Inflammatory macrophage (primary cell): ENCODE measurements around the gene UBL3.

ENCODE experiments used
- DNase-seq, 2 donors: peaks; one replicate each; pipeline ENCODE4 v3.0.0-alpha.2; 2020 to 2022
- total RNA-seq, 18 experiments: gene quantifications; one replicate each; lab custom pipeline; 2026; ENCODE audit warnings: mixed read lengths in 6 of 18, inconsistent platforms in 2 of 18; lab: John Stamatoyannopoulos, UW

Gene UBL3, protein sequence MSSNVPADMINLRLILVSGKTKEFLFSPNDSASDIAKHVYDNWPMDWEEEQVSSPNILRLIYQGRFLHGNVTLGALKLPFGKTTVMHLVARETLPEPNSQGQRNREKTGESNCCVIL
- total RNA-seq = 77.7 to 166 (median 126) reads per million in 18 experiments

DNA sequence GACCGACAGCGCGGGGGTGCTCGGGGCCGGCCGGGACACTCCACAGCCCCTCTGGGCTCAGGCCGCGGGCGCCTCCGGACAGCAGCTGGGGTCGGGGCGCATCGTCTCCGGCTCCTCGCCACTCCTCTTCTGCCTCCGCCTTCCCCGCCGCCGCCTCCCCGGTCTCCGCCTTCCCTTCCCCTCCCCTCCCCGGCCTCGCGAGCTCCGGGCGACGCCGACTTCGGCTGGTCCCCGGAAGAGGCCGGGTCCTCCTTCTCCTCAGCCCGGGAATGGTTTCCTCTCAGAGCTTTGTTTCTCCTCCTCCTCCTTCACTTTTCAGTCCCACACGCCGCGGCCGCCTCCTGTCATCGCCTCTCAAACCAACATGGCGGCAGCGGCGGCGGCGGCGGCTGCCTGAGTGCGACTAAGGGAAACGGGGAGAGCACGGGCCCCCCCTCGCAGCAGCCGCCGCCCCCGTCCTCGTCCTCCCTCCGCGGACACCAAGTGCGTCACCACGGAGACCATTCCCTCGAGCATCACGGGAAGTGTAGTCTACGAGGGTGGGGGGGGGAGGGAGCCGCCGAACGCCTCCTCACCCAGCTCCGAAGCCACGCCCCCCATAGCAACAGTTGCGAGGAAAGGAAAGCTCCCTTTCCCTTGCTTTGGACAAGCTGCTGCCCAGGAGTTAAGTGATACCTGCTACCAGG lies at the start of gene UBL3:
TSS of gene UBL3 (minus strand) at position 405 of the 686 bp plus-strand sequence. CDS start 1,079 bp downstream, outside the sequence.
- DNase-seq = peak; percentile 94 to 96

DNA sequence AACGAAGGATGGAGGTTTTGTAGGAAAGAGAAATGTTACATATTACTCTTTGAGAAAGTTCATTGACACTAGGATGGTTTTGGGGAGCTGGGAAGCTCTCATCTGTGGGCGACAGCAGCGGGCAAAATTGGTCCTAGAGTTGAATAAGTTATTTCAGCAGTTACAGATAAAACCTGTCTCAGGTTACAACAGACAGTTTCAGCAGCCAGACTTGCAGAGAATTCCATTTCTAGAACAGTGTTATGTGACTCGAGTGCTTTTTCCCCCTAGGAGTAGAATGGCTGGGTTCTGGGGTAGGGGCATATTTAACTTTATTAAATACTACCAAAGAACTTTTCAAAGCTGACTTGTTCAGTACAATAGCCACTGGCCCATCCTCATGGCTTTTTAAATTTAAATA lies 46.7 kb upstream of the UBL3 start:
- DNase-seq = no peak

DNA sequence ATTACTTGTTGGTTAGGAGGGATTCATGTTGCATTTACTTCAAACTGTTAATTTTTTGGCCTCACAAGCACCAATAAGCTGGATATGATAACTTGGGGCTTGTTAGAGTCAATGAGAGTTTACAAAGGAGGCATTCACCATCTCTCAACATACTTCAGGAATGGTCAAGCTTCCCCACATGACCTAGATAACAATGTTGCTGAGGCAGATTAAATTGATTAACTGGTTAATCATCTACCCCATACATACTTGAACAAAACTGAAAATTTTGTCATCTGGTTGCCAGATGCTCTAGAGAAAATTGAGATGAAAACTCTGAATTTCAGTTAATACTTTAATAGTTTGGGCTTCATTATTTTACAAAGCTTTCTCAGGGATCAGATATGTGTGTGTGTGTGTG lies 43.0 kb upstream of the UBL3 start:
- DNase-seq = no peak

DNA sequence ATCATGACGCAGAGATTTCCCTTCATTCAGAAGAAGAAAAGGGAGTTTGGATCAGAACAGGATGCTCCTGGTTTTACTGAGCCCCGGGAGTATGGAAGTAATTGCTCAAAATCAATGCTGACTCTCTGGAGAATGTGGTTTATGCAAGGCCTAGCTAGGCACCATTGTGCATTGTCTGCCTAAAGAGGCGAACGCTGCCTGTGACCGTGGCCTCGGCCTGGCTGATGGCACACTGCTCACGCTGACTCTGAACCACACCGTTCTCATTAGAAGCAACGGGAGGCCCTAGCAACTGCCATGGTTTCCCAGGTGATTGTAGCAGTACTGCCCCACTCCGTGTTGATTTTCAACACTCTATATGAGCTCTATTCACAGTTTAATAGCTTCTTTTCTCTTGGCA lies 41.7 kb upstream of the UBL3 start:
- no peak for DNase-seq

DNA sequence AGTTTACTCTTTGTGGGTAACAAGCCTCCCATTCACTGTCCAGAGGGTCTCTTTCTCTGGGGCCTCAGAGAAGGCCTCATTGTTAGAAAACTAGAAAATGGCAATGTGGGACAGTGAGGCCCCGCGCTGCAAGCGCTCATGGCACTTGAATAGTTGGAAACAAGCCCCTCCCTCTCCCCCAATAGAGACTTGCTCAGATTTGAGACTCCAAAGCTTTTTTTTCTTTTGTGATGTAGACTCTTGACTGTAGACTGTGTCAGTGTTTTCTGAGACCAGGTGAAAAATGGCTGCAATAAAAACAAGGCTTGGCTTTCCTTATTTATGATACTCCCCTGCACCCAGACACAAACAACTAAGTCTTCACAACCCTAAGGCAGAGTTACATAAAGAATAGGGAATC lies 38.7 kb upstream of the UBL3 start:
- no peak for DNase-seq

DNA sequence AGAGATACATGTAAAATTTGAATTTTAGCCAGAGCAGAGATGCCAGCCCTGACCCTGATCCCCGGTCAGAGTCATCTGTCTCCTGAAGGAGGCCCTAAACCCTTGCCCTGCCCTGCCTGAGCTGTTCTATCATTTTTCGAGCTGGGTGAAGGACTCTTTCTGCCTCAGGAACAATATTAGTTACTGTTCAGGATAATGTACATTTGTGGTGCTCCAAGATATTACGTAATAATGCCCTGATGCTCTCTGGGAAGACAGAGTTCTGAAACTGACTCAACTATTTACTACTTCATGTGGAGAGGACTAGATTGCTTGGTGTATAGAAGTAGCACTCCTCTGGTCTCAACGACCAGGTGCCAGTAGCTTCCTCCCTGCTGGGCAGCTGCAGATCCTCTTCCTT lies 37.9 kb upstream of the UBL3 start:
- no peak for DNase-seq

DNA sequence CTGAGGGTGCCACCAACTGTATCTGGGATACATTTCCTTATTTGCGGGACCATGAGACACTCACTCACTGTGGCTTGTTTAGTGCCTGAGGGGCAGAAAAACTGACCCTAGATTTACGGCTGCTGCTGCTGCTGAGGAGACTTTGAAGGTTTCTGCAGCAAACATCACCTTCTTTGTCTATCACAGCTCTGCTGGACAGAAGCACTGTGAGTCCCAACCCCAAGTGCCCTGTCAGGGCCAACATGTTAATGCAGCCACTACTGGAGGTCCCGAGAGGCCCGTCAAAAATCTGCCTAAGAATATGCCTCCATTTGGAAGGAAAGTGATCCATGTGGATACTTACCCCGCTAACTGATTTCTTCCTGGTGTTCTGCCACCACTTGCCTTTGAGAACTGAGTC lies 37.3 kb upstream of the UBL3 start:
- no peak for DNase-seq

DNA sequence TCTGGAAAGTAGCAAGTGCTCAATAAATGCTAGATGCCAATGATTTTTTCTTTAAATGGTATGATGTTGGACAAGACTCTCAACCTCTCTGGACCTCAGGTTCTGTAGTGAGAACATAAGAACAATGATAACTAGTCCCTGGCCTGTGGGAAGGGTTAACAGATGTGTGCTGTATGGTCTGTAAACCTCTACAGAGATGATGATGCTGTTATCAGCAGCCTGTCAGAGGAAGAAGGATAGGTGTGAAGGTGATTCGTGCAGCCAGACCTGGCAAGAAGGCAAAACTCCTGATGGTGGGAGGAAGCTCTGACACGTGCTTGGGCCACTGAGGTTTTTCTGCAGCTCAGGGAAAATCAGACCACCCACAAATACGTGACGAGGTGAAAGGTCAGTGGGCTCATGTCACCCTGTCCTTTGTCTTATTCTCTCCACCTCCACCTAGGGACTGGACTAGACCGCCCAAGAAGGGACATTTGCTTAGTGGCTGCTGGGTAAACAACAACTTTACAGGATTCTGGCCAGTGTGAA lies 36.7 kb upstream of the UBL3 start:
- DNase-seq = no peak

DNA sequence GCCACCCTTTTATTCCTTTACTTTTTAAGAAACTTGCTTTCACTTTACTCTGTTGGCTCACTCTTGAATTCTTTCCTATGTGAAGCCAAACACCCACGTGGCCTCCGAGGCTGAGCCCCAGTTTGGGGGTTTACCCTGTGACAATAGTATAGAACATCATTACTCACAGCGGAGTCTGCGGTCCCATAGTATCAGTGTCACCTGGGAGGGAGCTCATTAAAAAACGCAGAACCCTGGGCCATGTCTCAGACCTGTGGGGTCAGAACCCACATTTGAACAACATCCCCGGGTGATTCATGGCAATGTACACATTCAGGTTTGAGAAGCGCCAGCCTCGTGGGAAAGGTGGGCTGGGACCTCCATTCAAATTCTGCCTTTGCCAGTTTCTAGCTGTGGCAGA lies 36.0 kb upstream of the UBL3 start:
- DNase-seq = no peak

DNA sequence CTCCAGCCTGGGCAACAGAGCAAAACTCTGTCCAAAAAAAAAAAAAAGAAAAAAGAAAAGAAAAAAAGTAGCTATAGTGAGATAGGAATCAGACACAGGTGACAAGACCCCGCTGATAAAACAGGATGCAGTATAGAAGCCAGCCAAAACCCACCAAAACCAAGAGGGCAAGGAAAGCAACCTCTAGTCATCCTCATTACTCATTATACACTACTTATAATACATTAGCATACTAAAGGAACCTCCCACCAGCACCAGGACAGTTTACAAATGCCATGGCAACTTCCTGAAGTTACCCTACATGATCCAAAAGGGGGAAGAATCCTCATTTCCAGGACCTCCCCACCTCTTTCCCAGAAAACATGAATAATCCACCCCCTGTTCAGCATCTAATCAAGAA lies 35.6 kb upstream of the UBL3 start:
- no peak for DNase-seq

DNA sequence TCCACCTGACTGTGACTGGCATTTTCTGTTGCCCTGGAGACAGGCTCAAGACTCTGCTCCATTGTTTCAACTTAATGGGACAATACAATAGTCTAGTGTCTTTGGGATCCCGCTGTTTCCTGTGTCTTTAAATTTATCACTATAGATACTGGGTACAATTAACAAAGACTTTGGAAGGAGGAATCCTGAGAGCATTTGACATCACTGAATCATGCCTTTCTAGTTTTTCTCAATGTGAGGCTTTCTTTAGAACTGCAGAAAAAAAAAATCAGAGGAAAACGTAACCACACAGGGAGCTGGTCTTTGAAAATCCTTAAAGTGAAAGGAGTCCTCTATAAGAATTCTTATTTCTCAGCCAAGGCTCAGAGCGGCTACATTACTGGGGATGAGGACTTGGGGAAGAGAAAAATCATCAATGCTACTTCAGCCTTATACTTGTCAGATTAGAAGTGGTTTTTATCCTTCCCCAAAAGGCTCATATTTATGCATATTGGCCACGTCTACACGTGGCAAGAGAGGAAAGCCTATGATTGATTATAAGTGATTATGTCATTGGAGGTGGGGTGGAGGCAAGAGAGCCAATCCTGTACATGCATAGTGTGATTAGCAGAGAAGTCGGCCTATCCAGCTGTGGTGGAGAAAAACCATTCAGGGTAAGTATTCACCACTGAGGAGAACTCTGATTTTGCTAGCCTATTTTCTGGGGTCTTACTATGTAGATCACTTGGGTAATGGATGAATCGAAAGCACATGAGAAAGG lies 34.4 kb upstream of the UBL3 start:
- no peak for DNase-seq

DNA sequence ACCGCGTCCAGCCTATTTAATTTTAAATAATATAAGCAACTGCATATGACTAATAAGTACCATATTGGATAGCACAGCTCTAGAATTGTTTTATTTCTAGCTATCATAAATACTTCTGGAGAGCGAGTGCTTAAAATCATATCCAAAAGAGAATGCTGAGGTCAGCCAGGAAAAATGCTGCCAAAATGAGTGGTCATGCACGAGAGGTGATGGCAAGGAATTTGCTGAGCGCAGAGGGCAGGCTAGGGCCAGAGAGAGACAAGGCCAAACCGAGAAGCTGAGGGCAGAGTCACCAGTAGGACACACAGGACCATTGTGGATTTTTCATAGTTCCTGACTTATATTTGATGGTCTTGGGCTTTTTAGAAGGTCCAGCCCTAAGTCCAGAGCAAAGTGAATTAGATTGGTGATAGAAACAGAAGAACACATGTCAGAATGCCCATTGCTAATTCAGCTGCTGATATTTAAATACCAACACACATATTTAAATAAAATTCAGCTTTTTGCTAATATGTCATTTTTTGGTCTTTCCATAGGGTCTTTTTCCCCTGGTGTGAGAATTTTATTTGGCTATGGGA lies 33.6 kb upstream of the UBL3 start:
- no peak for DNase-seq

DNA sequence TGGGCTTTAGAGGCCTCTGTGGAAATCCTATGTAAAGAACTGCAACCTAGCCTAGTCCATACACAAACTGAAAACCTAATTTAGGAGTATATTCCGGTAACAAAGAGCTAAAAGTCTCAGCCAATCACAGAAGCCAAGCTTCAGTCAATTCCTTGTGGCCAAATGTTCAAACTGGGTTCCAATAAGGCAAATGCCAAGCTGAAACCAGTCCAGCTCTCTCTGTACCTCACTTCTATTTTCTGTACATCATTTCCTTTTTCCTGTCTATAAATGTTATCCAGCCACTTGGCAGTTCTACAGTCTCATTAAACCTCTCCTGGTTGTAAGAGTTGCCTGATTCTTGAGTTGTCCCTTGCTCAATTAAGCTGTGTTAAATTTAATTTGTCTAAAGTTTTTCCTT lies 31.7 kb upstream of the UBL3 start:
- no peak for DNase-seq

DNA sequence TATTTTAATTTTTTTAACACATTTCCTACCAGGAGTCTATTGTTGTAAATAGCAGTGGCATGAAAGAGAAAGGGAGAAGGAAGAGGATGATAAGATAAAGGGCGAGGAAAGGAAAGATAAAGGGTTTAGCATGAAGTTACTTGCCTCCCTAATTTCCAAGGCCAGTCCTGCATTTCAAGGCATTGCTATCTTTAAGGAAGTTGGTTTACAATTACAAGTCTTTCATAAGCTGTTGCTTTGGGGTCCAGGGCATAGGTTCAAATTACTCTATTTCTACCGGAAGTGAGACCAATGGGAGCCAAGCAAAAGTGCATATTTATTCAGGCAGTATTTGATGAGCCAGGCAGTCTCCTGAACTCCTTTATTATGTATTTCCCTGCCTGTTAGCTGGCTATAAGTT lies 27.7 kb upstream of the UBL3 start:
- no peak for DNase-seq

DNA sequence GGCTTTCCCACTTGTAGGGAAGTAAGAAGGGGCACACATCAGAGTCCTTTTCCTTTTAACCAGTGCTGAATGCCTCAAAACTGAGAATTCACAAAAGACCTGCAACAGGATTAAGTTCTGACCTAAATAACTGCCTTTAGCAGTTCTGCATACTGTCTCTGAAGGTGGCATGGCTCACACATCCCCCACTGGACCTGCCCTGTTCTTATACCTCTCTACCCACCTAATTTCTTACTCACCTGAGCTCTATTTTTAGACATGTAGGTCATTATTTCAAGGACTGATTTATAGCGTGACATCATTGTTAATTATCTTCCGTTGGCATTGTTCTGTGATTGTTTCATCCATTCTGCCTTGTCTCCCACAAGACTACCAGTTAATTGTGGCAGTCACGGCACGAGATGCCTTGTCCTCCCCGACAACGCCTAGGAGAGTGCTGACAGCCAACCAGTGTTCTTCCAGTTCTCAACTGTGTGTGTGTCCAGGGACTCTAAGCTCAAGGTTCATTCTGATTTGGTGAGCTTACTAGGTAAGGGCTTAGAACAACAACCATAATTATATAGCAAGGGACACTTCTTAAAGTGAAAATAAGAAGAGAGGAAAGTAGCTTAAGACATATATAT lies 27.1 kb upstream of the UBL3 start:
- no peak for DNase-seq

DNA sequence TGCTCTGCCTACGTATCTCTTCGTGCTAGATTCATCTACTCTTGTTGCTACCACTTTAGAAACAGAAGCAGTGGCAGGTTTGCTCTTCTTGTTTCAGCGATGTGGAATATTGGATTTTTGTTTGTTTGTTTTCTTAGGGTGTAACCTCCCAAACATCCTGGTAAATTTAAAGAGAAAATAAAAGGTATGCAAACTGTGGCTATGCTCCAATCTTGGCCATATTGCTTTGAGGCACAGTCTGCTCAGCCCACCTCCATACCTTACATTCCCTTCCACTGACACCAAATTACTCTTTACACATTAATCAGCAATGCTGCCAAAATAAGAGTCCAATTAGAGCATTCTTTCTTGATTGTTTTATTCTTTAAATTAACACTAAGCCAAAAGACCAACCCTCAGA lies 25.2 kb upstream of the UBL3 start:
- no peak for DNase-seq

DNA sequence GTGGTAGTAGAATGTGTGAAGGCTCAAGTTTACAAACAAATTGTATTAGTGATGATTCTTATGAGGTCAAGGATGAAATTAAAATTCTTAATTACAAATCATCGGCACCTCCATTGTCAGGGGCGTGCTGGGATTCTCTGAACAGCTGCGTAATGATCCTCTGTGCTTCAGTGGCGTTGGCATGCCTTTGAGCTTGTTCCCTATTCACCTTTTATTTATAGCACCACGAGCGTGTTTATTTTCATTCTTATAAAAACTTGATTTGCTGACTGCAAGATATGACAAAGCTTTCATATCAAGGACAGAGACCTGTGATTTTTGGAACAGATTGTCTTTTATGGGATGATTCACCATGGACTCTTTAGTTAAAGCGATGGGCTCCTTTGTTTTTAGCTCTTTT lies 18.2 kb upstream of the UBL3 start:
- DNase-seq = no peak

DNA sequence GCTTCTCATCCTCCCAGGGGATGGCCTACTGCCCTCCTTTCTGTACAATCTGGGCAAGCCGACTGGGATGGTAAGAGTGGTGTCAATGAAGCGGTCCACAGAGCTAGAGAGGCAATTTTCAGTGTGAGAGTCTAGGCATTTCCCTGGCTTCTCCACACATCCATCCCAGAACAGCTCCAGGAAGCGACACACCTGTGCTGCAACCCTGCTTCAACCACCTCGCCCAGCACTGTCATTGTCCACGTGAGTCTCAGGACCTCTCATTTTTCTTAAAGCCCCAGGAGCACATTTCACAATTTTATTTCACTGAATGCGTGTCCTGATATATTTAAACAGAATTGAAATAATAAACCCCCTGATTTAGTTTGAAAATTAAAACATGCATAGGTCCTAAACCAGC lies 15.5 kb upstream of the UBL3 start:
- no peak for DNase-seq

DNA sequence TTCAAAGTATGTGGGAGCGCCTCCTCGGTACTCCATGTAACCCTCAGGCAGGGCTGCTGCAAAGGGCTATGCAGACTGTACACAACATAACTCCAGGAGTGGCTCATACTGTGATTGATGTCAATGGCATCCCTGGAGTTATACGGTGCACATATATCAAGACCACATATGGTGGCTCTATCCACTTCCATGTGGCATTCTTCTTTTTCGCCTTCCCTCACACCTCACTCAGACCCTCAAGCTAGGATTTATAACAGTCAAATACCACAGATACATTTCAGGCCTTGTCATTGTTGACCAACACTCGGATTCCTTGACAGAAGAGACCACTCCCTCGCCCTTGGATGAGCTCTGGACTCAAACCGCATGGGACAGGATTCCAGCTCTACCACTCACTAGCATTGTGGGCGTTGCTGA lies 11.3 kb upstream of the UBL3 start:
- DNase-seq = no peak

DNA sequence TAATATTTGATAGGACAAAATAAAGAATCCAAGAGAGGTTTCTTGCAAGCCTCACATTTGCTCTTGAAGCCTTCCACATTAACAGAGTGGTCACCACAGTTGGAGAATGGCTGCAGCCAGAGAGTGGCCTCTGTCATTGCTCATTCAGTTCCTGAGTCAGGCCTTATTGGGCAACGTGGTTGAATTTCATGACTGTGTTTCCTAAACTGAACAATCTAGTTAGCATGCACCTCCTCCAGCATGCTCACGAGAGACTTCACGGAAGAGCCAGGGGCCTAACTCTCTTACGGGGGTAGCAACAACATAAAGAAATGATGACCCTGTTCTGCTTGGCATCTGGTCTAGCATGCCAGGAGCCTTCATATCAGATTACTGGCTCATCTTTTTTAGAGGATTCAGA lies 9.6 kb upstream of the UBL3 start:
- DNase-seq = peak; percentile 91 to 93

DNA sequence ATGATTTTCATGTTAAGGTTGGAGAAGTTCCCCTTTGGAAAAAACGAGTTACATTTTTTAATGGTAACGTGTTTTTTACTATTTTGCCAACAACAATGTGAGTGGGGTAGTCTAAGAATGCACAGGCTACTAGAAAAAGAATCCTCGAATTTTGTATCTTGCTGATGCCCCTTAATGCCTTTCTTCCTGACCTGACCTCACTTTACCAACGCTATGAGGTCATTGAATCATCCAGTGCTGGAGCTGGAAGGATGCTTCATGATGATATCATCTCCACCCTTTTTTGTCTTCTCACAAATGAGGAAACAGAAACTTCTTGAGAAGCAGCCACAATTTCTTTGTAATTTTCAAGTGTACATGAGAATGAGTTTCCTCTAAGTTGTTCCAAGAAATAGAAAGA lies 8.2 kb upstream of the UBL3 start:
- peak; percentile 71 to 86 for DNase-seq

DNA sequence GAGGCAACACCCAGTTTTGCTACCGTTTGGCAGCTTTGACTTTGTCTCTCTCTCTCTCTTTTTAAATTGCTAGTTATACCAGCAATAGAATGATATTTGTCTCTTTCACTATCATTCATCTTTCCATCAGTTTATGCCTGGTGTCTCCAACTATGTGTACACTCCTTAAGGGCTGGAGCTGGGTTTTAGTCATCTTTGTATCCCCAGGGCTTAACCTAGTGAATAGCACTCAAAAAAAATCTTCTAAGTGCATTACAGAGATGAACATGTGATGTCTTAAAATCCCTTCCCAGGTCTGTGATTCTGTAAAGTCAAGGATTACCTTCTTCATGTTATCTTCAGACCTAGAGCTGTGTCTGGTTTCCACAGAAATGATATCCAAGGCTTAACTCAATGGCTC lies 7.8 kb upstream of the UBL3 start:
- DNase-seq = no peak

DNA sequence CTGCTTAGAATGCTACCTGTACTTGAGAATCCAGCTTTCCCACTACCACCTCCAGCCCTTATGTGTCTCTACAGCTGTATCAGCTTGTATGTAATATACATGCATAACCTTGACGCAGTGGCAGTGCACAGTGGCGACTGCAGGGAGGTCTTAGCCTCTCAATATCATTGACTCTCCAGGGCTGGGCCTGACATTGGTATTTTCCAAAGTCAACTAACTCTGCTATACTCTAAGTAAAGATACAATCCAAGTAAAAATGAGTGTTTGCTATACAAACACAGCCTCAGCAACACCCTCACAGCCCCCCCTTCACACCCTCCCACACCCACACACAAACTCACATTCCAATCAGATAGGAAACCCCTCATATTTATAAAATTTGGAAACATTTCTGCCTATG lies 6.7 kb upstream of the UBL3 start:
- no peak for DNase-seq
